ENCODE data around the gene ARTN.

Gene ARTN

GRCh38 chr1:43947061-43947873, 13.7 kb downstream of the ARTN start:
- no peak for DNase-seq
- Mint-ChIP-seq H3K9me3 (no peaks in the 10 kb centered on the region), H3K27ac (peak overlapping the region; percentile 100), H3K4me3 (peak overlapping the region; percentile 88), H3K27me3 (ENCODE audit: low read depth, poor library complexity) (peaks cover 7% of the 10 kb centered on the region), H3K4me1 (peaks cover 49% of the 10 kb centered on the region), H3K36me3 (ENCODE audit: low read depth) (peaks cover 8% of the 10 kb centered on the region)
- TF ChIP-seq CTCF (IDR thresholded peaks at IDR 0.05), result no peak

GRCh38 chr1:43947874-43948437, 14.4 kb downstream of the ARTN start:
- no peak for TF ChIP-seq CTCF (IDR thresholded peaks at IDR 0.05)
- Mint-ChIP-seq H3K27ac (no peak overlapping the region), H3K4me3 (peak overlapping the region; percentile 88), H3K36me3 (ENCODE audit: low read depth) (peaks cover 8% of the 10 kb centered on the region), H3K9me3 (no peaks in the 10 kb centered on the region), H3K27me3 (ENCODE audit: low read depth, poor library complexity) (peaks cover 7% of the 10 kb centered on the region), H3K4me1 (peaks cover 55% of the 10 kb centered on the region)
- DNase-seq, result no peak

- H3K27ac Mint-ChIP-seq, result no peak overlapping the region
- no peaks in the 10 kb centered on the region for H3K9me3 Mint-ChIP-seq
- DNase-seq, result no peak
- peaks cover 69% of the 10 kb centered on the region for H3K4me1 Mint-ChIP-seq
- H3K27me3 Mint-ChIP-seq (ENCODE audit: low read depth, poor library complexity), result no peaks in the 10 kb centered on the region
- no peak for TF ChIP-seq CTCF (IDR thresholded peaks at IDR 0.05)
- peaks cover 8% of the 10 kb centered on the region for H3K36me3 Mint-ChIP-seq (ENCODE audit: low read depth)
- no peak overlapping the region for H3K4me3 Mint-ChIP-seq
These were observed 16.1 kb downstream of the ARTN start for GRCh38 chr1:43949678-43950077.

- Mint-ChIP-seq H3K4me1 (peaks cover 61% of the 10 kb centered on the region), H3K36me3 (ENCODE audit: low read depth) (peaks cover 8% of the 10 kb centered on the region), H3K27ac (peak overlapping the region; percentile 10), H3K9me3 (no peaks in the 10 kb centered on the region), H3K4me3 (no peak overlapping the region), H3K27me3 (ENCODE audit: low read depth, poor library complexity) (no peaks in the 10 kb centered on the region)
- DNase-seq, result no peak
- TF ChIP-seq CTCF (IDR thresholded peaks at IDR 0.05), result no peak
These were observed 17.7 kb downstream of the ARTN start for GRCh38 chr1:43951021-43951985.

GRCh38 chr1:43952731-43953346, 19.2 kb downstream of the ARTN start:
- peaks cover 55% of the 10 kb centered on the region for H3K4me1 Mint-ChIP-seq
- H3K9me3 Mint-ChIP-seq, result no peaks in the 10 kb centered on the region
- H3K4me3 Mint-ChIP-seq, result peak overlapping the region; percentile 30
- H3K36me3 Mint-ChIP-seq (ENCODE audit: low read depth), result peaks cover 14% of the 10 kb centered on the region
- no peaks in the 10 kb centered on the region for H3K27me3 Mint-ChIP-seq (ENCODE audit: low read depth, poor library complexity)
- no peak for TF ChIP-seq CTCF (IDR thresholded peaks at IDR 0.05)
- peak overlapping the region; percentile 70 for H3K27ac Mint-ChIP-seq
- peak; percentile 56 for DNase-seq

All from nephron progenitor cell (in vitro differentiated cells).